ENCODE measurements around the gene WNT16. TPM values are rescaled to one million over a fixed set of nuclear protein-coding genes. Genes with fewer than 3 reads are reported as not detected.
A peak's percentile ranks its signal among the peaks of the same experiment; 100 is the strongest.

WNT16 gene
- total RNA-seq, 1 experiment from 2014 or later: 0.39 TPM

DNA sequence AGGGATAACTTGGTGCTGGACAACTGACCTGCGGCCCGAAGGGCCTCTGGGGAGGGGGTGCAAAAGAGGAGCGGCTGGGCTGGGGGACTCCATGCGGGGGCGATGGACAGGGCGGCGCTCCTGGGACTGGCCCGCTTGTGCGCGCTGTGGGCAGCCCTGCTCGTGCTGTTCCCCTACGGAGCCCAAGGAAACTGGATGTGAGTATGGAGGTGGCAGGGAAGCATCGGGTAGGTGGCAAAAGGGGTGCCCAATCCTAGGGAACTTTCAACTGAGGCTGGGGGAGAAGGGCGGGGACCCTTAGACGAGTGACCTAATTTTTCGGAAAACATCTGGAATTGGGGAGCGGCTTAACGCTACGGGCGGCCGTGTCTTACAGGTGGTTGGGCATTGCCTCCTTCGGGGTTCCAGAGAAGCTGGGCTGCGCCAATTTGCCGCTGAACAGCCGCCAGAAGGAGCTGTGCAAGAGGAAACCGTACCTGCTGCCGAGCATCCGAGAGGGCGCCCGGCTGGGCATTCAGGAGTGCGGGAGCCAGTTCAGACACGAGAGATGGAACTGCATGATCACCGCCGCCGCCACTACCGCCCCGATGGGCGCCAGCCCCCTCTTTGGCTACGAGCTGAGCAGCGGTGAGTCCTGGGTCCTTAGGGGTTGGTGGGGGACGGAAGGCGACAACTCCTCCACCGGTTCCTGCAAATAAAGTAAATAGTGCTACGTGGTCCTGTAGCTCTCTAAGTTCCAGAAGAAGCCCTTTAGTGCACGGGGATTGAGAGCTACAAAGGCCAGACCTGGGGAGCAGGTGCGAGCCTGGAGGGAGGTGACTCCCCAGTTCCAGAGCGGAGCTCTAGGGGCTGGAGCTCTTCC, 622 bp downstream of the WNT16 start:
- Histone ChIP-seq H3K4me3 (ENCODE audit: low read depth in 2 of 2, low read length in 2 of 2) (peak overlapping the region; percentile 36 to 54), H3K27me3 (ENCODE audit: control insufficient read depth, insufficient read depth, low read length) (peaks cover 54% of the 10 kb centered on the region), H3K4me1 (ENCODE audit: control insufficient read depth, insufficient read depth, low read length) (no peaks in the 10 kb centered on the region), H3K36me3 (ENCODE audit: control insufficient read depth, insufficient read depth, low read length) (peaks cover 5% of the 10 kb centered on the region; the same call in 1 of the 2 replicates), H3K27ac (ENCODE audit: low read length) (no peak overlapping the region), H3K9me3 (ENCODE audit: control insufficient read depth, insufficient read depth, low read depth, low read length) (no peaks in the 10 kb centered on the region)
- ATAC-seq (peak; percentile 90), DNase-seq (ENCODE audit: low read depth, low spot score) (no peak)
- intact Hi-C loops (cut with micrococcal nuclease; ENCODE audit: unreplicated experiment): no loop called here
- ChIA-PET CTCF (no interaction called here), POLR2A (no interaction called here)
- in situ Hi-C loops (cut with HindIII; ENCODE audit: low pct_unique_long_range_greater_than_20kb, low sequenced_read_pairs): no loop called here
- TF ChIP-seq, protein P1, sequence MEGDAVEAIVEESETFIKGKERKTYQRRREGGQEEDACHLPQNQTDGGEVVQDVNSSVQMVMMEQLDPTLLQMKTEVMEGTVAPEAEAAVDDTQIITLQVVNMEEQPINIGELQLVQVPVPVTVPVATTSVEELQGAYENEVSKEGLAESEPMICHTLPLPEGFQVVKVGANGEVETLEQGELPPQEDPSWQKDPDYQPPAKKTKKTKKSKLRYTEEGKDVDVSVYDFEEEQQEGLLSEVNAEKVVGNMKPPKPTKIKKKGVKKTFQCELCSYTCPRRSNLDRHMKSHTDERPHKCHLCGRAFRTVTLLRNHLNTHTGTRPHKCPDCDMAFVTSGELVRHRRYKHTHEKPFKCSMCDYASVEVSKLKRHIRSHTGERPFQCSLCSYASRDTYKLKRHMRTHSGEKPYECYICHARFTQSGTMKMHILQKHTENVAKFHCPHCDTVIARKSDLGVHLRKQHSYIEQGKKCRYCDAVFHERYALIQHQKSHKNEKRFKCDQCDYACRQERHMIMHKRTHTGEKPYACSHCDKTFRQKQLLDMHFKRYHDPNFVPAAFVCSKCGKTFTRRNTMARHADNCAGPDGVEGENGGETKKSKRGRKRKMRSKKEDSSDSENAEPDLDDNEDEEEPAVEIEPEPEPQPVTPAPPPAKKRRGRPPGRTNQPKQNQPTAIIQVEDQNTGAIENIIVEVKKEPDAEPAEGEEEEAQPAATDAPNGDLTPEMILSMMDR (IDR thresholded peaks at IDR 0.05): peak; percentile 50
- TF ChIP-seq POLR2AphosphoS5 (IDR thresholded peaks at IDR 0.05; ENCODE audit: low read depth, low read length): no peak
- no TSS peak for BruUV-seq (replicated peaks)

DNA sequence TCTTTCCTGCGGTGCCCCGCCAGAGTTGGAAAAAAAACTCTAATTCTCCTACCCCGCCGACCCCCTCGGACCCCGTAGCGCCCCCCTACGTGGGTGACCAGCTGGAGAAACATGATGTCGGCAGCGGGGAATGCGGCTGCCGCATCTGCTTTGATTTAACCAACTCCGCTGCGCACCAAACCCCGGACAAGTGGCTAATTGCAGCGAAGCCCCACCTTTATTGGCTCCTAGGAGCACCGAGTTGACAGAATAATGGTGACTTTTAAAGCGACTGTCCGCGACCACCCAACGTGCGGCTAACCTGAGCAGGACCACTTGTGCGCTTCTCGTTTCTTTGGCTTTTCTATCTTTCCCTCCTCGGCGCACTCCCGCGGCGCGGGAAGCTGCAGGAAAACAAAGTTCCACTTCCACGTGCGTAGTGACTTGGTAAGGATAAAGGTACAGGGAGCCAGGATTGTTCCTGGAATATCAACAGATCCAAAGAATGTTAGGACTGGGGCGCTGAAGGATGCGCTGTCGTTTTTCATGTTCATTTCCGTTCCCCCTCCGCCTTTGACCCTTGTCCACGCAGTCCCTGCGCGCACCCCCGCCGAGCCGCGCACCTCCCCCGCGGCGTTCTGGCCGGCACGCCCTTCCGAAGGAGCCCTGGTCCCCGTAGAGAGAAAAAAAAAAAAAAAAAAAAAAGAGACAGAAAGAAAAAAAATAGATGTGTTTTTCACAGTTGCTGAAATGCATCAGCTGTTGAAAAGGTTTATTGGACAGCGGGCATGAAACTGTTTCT, 1.4 kb downstream of the WNT16 start:
- Histone ChIP-seq H3K27me3 (ENCODE audit: control insufficient read depth, insufficient read depth, low read length) (peaks cover 61% of the 10 kb centered on the region), H3K9me3 (ENCODE audit: control insufficient read depth, insufficient read depth, low read depth, low read length) (no peaks in the 10 kb centered on the region), H3K36me3 (ENCODE audit: control insufficient read depth, insufficient read depth, low read length) (peaks cover 5% of the 10 kb centered on the region; the same call in 1 of the 2 replicates), H3K4me3 (ENCODE audit: low read depth in 2 of 2, low read length in 2 of 2) (peak overlapping the region; percentile 36 to 54), H3K4me1 (ENCODE audit: control insufficient read depth, insufficient read depth, low read length) (no peaks in the 10 kb centered on the region), H3K27ac (ENCODE audit: low read length) (no peak overlapping the region)
- BruUV-seq (replicated peaks): no TSS peak
- intact Hi-C loops (cut with micrococcal nuclease; ENCODE audit: unreplicated experiment): no loop called here
- ChIA-PET CTCF (no interaction called here), POLR2A (interaction anchor here (0.7 kb wide), 1 partner anchor 223 kb away, joined by 3 read pairs; no protein-coding TSS in a partner anchor)
- peak; percentile 44 for ATAC-seq
- no peak for TF ChIP-seq POLR2AphosphoS5 (IDR thresholded peaks at IDR 0.05; ENCODE audit: low read depth, low read length)
- TF ChIP-seq, protein P2, sequence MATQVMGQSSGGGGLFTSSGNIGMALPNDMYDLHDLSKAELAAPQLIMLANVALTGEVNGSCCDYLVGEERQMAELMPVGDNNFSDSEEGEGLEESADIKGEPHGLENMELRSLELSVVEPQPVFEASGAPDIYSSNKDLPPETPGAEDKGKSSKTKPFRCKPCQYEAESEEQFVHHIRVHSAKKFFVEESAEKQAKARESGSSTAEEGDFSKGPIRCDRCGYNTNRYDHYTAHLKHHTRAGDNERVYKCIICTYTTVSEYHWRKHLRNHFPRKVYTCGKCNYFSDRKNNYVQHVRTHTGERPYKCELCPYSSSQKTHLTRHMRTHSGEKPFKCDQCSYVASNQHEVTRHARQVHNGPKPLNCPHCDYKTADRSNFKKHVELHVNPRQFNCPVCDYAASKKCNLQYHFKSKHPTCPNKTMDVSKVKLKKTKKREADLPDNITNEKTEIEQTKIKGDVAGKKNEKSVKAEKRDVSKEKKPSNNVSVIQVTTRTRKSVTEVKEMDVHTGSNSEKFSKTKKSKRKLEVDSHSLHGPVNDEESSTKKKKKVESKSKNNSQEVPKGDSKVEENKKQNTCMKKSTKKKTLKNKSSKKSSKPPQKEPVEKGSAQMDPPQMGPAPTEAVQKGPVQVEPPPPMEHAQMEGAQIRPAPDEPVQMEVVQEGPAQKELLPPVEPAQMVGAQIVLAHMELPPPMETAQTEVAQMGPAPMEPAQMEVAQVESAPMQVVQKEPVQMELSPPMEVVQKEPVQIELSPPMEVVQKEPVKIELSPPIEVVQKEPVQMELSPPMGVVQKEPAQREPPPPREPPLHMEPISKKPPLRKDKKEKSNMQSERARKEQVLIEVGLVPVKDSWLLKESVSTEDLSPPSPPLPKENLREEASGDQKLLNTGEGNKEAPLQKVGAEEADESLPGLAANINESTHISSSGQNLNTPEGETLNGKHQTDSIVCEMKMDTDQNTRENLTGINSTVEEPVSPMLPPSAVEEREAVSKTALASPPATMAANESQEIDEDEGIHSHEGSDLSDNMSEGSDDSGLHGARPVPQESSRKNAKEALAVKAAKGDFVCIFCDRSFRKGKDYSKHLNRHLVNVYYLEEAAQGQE (IDR thresholded peaks at IDR 0.05; ENCODE audit: insufficient read depth in 1 of 2, low read depth in 2 of 2, low read length in 1 of 2): no peak
- no peak for TF ChIP-seq SIN3A (IDR thresholded peaks at IDR 0.05; ENCODE audit: borderline replicate concordance, insufficient read depth, low read depth, low read length)
- no peak for TF ChIP-seq TCF7L2 (IDR thresholded peaks at IDR 0.05; ENCODE audit: low read depth, low read length)
- TF ChIP-seq, protein P1 (IDR thresholded peaks at IDR 0.05): no peak
- no peak for DNase-seq (ENCODE audit: low read depth, low spot score)
- in situ Hi-C loops (cut with HindIII; ENCODE audit: low pct_unique_long_range_greater_than_20kb, low sequenced_read_pairs): no loop called here
